Stimulated activated memory B cell treated with anti-CD40 and anti-IgM and Interleukin-4, amounts not matched to agents 10 μg/mL and 1 μg/mL and 100 μg/mL, for 72 hours (primary cell): ENCODE data around the gene ANGPTL8.

ENCODE experiments used
- ATAC-seq: fragments of 150-1000 bp; cut with Tn5 transposase; 2 replicates; pipeline ENCODE4 v1.10.0; 2021
- H3K27ac Mint-ChIP-seq: one replicate; pipeline ENCODE4 v1.8.0; 2022; ENCODE audit warnings: mild to moderate bottlenecking, mixed read lengths
- H3K27me3 Mint-ChIP-seq: one replicate; pipeline ENCODE4 v1.8.0; 2022; ENCODE audit warnings: mixed read lengths
- H3K36me3 Mint-ChIP-seq: one replicate; pipeline ENCODE4 v1.8.0; 2022; ENCODE audit warnings: mixed read lengths
- H3K4me1 Mint-ChIP-seq: one replicate; pipeline ENCODE4 v1.8.0; 2022; ENCODE audit warnings: mixed read lengths
- H3K4me3 Mint-ChIP-seq: one replicate; pipeline ENCODE4 v1.8.0; 2022; ENCODE audit warnings: mild to moderate bottlenecking, moderate library complexity, mixed read lengths
- H3K9me3 Mint-ChIP-seq: one replicate; pipeline ENCODE4 v1.8.0; 2022; ENCODE audit warnings: mixed read lengths

ANGPTL8 gene

DNA sequence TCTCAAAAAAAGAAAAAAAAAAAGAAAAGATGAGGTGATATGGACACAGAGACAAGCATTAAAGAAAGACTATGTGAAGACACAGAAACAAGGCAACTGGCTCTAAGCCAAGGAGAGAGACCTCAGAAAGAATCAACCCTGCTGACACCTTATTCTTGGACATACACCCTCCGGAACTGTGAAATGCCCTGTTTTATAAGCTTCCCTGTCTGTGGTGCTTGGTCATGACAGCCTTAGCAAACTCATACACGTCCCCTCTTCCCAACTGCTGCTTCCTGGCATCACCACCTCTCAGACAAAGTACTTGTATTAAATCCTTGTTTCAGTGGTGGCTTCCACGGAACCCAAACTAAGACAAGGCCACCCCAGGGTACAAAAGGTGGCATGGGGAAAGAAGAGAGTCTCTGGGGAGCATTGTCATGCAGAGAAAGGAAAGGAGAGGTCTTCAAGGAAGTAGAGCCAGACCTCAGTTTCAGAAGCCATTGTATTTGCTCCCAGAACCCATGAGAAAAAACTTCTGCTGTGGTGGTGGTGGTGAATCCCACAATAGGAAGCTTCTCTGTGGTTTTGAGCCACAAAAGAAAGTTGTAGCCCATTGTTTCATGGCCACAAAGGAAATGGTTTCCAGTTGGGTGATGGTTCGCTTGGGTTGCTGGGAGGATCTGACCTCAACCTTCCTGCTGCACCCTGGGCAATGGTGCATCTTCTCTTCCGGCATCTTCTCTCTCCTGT lies 40.3 kb downstream of the ANGPTL8 start:
- H3K4me1 Mint-ChIP-seq: peaks cover 7% of the 10 kb centered on the region
- no peak overlapping the region for H3K4me3 Mint-ChIP-seq
- no peak for ATAC-seq
- no peak overlapping the region for H3K27ac Mint-ChIP-seq
- no peaks in the 10 kb centered on the region for H3K9me3 Mint-ChIP-seq
- H3K27me3 Mint-ChIP-seq: peaks cover 18% of the 10 kb centered on the region
- no peaks in the 10 kb centered on the region for H3K36me3 Mint-ChIP-seq

DNA sequence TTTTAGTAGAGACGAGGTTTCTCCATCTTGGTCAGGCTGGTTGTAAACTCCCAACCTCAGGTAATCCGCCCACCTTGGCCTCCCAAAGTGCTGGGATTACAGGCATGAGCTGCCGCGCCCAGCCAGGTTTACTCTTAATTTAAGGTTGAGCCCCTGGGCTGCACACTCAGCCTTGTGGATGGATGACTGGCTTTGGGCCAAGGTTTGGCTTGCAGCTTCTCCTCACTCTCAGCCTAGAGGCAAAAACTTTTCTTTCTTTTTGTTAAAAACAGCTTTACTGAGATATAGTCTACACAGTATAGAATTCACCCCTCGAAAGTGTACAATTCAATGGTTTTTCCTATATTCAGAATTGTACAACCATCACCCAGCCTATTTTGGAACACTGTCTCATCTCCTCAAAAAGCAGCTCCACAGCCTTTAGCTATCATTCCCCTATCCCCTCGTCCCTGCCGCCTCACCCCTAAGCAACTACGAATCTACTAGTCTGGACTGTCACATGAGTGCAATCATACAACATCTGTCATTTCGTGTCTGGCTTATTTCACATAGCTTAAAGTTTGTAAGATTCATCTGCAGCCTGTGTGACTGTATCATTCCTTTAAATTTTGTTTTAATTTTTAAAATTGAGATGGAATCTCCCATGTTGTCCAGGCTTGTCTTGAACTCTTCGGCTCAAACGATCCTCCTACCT lies 42.1 kb downstream of the ANGPTL8 start:
- ATAC-seq: no peak
- Mint-ChIP-seq H3K9me3 (no peaks in the 10 kb centered on the region), H3K27ac (no peak overlapping the region), H3K4me3 (no peak overlapping the region), H3K27me3 (peaks cover 9% of the 10 kb centered on the region), H3K4me1 (peaks cover 7% of the 10 kb centered on the region), H3K36me3 (no peaks in the 10 kb centered on the region)

DNA sequence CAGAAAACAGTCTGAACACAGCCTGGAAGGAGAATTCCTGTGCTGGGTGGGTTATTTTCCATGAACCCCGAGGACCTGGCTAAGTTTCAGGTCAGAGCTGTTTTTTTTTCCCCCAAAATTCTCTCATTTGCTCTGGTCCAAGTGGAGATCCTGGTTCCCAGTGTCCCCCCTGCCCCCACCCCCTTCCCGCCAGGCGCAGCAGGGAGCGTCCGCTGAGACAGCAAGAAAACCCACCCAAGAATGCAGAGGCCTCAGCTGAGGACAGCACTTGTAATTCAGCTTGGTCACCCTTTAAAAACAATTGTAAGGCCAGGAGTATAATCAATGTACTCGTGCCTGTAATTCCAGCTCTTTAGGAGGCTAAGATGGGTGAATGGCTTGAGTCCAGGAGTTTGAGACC lies 45.1 kb downstream of the ANGPTL8 start:
- Mint-ChIP-seq H3K4me1 (peaks cover 5% of the 10 kb centered on the region), H3K9me3 (no peaks in the 10 kb centered on the region), H3K27me3 (peaks cover 38% of the 10 kb centered on the region), H3K36me3 (no peaks in the 10 kb centered on the region), H3K4me3 (no peak overlapping the region), H3K27ac (no peak overlapping the region)
- no peak for ATAC-seq

DNA sequence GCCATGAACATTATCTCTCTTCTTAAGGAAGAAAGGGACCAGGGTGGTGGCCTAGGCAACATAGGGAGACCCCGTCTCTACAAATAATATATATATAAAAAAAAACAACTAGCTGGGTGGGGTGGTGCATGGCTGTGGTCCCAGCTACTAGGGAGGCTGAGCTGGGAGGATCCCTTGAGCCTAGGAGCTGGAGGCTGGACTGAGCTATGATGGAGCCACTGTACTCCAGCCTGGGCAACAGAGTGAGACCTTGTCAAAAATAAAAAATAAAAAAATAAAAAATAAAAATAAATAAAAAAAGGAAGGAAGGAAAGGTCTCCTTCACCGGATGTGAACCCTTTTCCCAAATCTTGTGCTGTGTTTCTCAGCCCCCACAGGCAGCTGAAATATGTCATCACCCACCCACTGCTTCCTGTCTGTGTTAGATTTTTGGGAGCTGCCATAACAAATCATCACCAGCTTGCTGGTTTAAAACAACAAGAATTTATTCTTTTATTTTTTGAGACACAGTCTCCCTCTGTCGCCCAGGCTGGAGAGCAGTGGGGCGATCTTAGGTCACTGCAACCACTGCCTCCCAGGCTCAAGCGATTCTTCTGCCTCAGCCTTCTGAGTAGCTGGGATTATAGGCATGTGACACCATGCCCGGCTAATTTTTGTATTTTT lies 47.0 kb downstream of the ANGPTL8 start:
- Mint-ChIP-seq H3K27me3 (peaks cover 39% of the 10 kb centered on the region), H3K27ac (no peak overlapping the region), H3K4me3 (no peak overlapping the region), H3K9me3 (no peaks in the 10 kb centered on the region), H3K4me1 (no peaks in the 10 kb centered on the region), H3K36me3 (no peaks in the 10 kb centered on the region)
- no peak for ATAC-seq

DNA sequence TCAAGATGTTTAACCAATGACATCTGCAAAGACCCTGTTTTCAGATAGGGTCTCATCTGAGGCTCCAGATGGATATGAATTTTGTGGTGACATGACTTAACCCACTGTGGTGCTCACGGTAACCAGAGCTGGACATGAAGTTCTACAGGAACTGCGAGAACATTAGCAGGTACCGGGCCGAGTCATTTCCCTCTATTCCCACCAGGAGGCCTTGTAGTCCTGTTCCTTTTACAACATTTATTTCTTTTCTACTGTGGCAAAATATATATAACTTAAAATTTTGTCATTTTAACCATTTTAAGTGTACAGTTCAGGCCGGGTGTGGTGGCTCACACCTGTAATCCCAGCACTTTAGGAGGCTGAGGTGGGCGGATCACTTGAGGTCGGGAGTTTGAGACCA lies 48.9 kb downstream of the ANGPTL8 start:
- H3K9me3 Mint-ChIP-seq: no peaks in the 10 kb centered on the region
- H3K36me3 Mint-ChIP-seq: no peaks in the 10 kb centered on the region
- H3K27me3 Mint-ChIP-seq: peaks cover 33% of the 10 kb centered on the region
- H3K4me1 Mint-ChIP-seq: no peaks in the 10 kb centered on the region
- H3K27ac Mint-ChIP-seq: no peak overlapping the region
- H3K4me3 Mint-ChIP-seq: no peak overlapping the region
- no peak for ATAC-seq

DNA sequence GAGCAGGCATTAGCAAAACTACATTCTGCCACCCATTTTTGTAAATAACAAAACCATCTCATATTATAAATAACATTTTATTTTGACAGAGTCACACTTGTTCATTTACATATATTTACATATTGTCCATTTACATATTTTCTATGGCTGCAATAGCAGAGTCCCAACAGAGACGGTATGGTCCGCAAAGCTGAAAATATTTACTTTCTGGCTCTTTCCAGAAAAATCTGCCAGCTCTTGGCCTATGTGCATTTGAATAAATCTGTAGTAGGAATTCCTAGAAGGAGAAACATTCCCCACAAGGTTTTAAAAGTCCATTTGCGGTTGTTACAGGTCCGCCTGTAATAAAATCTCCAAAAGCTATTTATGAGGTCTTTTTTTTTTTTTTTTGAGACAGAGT lies 50.8 kb downstream of the ANGPTL8 start:
- Mint-ChIP-seq H3K36me3 (no peaks in the 10 kb centered on the region), H3K4me1 (peaks cover 10% of the 10 kb centered on the region), H3K27me3 (peaks cover 45% of the 10 kb centered on the region), H3K9me3 (no peaks in the 10 kb centered on the region), H3K27ac (no peak overlapping the region), H3K4me3 (no peak overlapping the region)
- ATAC-seq: no peak

GRCh38 chr19:11291415-11291814 lies 52.0 kb downstream of the ANGPTL8 start:
- H3K4me1 Mint-ChIP-seq: peaks cover 10% of the 10 kb centered on the region
- no peak overlapping the region for H3K27ac Mint-ChIP-seq
- ATAC-seq: no peak
- H3K36me3 Mint-ChIP-seq: no peaks in the 10 kb centered on the region
- H3K27me3 Mint-ChIP-seq: peaks cover 45% of the 10 kb centered on the region
- H3K9me3 Mint-ChIP-seq: no peaks in the 10 kb centered on the region
- no peak overlapping the region for H3K4me3 Mint-ChIP-seq
